Calu3 (cell line): ENCODE measurements around the gene PRDM8. TPM values are rescaled to one million over a fixed set of nuclear protein-coding genes. Genes with fewer than 3 reads are reported as not detected.
"Not testable (repeated sequence)": the region's sequence is repeated elsewhere in the genome, so short reads cannot be mapped to it uniquely, and the experiment has no call there.

Source experiments
- BruUV-seq: library from RNA; stranded (reverse); fragments of 400-500 nt; replicated peaks from 2 replicates; lab custom pipeline; 2021; lab: Mats Ljungman, UMichigan
- CTCF ChIA-PET: fragments of 300-600 bp; sonication (Branson Sonifier 250); formaldehyde crosslinking; loops from one replicate; lab custom pipeline; 2022; ENCODE audit warnings: antibody characterized with exemption; lab: Charles Lee
- DNase-seq: peaks from one replicate; pipeline ENCODE4 v3.0.0; 2022
- H3K27ac Mint-ChIP-seq: one replicate; pipeline ENCODE4 v1.8.0; 2022; ENCODE audit warnings: mixed read lengths; ENCODE audit not compliant: unreplicated experiment
- H3K27me3 Mint-ChIP-seq: one replicate; pipeline ENCODE4 v1.8.0; 2022; ENCODE audit warnings: mixed read lengths; ENCODE audit not compliant: unreplicated experiment
- H3K36me3 Mint-ChIP-seq: one replicate; pipeline ENCODE4 v1.8.0; 2022; ENCODE audit warnings: mild to moderate bottlenecking, moderate library complexity, mixed read lengths; ENCODE audit not compliant: insufficient read depth, unreplicated experiment
- H3K4me1 Mint-ChIP-seq: one replicate; pipeline ENCODE4 v1.8.0; 2022; ENCODE audit warnings: mild to moderate bottlenecking, low read depth, mixed read lengths; ENCODE audit not compliant: unreplicated experiment
- H3K4me3 Mint-ChIP-seq: one replicate; pipeline ENCODE4 v1.8.0; 2022; ENCODE audit warnings: mild to moderate bottlenecking, low read depth, moderate library complexity, mixed read lengths; ENCODE audit not compliant: unreplicated experiment
- H3K9me3 Mint-ChIP-seq: one replicate; pipeline ENCODE4 v1.8.0; 2022; ENCODE audit warnings: low read depth, mixed read lengths; ENCODE audit not compliant: unreplicated experiment
- intact Hi-C: fragments of 100-400 bp; cut with micrococcal nuclease; formaldehyde crosslinking; loops from one replicate; pipeline ENCODE4 v1.10.0; 2022; ENCODE audit not compliant: unreplicated experiment
- total RNA-seq: library from RNA; stranded (reverse); gene quantifications from 2 replicates; pipeline ENCODE4 v1.2.3, GENCODE V29; 2022
- TF ChIP-seq, protein P1 (sequence below): fragments of 200-600 bp; IDR thresholded peaks from one replicate; pipeline ENCODE4 v1.8.0; 2022; ENCODE audit warnings: antibody characterized with exemption; ENCODE audit not compliant: unreplicated experiment

The PRDM8 gene
- total RNA-seq, 1 experiment from 2014 or later, result 1.8 TPM

DNA sequence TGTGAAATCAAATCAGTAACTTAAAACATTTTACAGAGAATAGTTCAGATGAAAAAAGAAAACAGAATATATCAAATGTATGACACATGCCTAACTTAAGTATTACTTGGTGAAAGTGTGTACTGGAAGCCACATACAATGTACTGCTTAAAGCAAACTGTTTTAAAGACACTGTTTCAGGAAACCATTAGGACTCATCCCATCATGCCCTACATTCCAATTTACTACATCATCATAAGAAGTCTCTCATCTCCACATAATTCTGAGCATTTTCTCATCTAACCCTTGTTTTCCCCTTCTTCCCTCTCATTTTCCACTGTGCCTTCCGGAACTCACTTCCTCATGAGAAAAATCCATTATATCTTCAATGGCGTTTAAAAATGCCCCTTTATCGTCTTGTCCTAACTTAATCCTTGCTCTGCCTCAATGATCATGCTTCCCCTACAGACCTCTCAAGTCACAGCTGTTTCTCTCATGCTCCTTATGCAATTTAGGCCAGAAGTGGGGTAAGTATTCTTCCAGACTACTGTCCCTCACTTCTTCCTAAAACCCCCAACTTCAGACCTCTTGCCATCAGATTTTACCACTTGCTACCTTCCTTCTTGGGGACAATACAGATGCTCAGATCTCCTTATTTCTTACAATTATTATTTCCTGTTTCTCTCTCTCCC, 42.3 kb downstream of the PRDM8 start:
- peaks cover 10% of the 10 kb centered on the region for H3K4me1 Mint-ChIP-seq
- CTCF ChIA-PET, result no interaction called here
- TF ChIP-seq, protein P1, sequence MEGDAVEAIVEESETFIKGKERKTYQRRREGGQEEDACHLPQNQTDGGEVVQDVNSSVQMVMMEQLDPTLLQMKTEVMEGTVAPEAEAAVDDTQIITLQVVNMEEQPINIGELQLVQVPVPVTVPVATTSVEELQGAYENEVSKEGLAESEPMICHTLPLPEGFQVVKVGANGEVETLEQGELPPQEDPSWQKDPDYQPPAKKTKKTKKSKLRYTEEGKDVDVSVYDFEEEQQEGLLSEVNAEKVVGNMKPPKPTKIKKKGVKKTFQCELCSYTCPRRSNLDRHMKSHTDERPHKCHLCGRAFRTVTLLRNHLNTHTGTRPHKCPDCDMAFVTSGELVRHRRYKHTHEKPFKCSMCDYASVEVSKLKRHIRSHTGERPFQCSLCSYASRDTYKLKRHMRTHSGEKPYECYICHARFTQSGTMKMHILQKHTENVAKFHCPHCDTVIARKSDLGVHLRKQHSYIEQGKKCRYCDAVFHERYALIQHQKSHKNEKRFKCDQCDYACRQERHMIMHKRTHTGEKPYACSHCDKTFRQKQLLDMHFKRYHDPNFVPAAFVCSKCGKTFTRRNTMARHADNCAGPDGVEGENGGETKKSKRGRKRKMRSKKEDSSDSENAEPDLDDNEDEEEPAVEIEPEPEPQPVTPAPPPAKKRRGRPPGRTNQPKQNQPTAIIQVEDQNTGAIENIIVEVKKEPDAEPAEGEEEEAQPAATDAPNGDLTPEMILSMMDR, result no peak
- BruUV-seq, result no TSS peak
- H3K4me3 Mint-ChIP-seq, result no peak overlapping the region
- no peak overlapping the region for H3K27ac Mint-ChIP-seq
- DNase-seq, result no peak
- no peaks in the 10 kb centered on the region for H3K9me3 Mint-ChIP-seq
- H3K27me3 Mint-ChIP-seq, result no peaks in the 10 kb centered on the region
- no peaks in the 10 kb centered on the region for H3K36me3 Mint-ChIP-seq
- intact Hi-C loops, result no loop called here

DNA sequence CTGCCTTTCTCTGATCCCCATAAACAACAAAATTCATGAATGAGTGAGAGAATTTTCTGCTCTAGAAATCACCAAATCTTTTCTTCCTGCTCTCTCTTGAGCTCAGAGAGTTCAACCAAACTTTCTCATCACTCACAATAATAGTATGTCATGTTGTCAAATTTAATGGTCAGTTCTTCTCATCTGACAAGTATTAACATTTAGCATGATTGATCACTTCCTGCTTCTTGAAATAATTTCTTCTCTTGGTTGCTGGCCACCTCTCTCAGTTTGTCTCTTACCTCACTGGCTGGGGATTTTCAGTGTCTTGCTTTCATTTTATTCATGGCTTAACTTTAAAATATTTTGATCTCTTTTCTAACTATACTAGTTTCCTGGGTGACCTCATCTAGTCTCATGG, 43.7 kb downstream of the PRDM8 start:
- TF ChIP-seq, protein P1, result no peak
- Mint-ChIP-seq H3K27ac (no peak overlapping the region), H3K4me1 (peaks cover 4% of the 10 kb centered on the region), H3K36me3 (no peaks in the 10 kb centered on the region), H3K9me3 (no peaks in the 10 kb centered on the region), H3K27me3 (no peaks in the 10 kb centered on the region), H3K4me3 (no peak overlapping the region)
- intact Hi-C loops, result no loop called here
- no peak for DNase-seq
- CTCF ChIA-PET, result no interaction called here
- BruUV-seq, result no TSS peak

DNA sequence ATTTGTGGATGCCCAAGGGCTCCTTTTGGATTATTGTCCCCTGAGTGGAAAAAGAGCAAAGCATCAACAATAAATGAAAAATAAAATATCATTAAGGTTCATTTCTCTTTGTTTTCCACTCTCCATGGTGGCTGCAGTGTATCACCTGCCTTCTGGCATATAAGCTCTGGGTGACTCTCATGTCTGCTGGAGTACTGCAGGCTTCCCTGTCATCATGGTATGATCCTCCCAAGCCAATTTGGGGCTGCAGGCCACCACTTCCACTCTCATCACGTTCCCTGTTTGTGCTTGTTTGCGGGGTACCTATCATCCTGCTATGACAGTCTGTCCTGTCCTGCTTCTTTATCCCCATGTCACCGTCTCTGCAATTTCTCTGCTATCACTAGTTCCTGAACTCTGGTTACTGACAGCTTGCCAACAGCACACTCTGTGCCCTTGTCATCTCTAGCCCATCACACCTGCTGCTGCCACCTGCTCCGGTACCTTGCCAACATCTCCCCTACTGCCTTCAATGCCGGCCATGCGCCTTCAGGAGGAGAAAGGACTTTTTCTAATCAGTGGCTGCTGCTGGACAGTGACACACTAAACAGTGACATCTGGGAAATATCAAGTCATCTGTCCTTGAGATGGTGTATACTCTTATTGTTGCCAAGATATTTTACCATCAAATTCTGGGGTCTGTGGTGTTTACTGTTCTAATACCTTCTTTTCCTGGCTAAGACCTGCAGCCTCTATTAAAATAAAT, 46.1 kb downstream of the PRDM8 start:
- Mint-ChIP-seq H3K36me3 (no peaks in the 10 kb centered on the region), H3K4me1 (no peaks in the 10 kb centered on the region), H3K27me3 (no peaks in the 10 kb centered on the region), H3K27ac (no peak overlapping the region), H3K4me3 (no peak overlapping the region), H3K9me3 (no peaks in the 10 kb centered on the region)
- no TSS peak for BruUV-seq
- no peak for DNase-seq
- intact Hi-C loops, result no loop called here
- TF ChIP-seq, protein P1, result no peak
- CTCF ChIA-PET, result no interaction called here

DNA sequence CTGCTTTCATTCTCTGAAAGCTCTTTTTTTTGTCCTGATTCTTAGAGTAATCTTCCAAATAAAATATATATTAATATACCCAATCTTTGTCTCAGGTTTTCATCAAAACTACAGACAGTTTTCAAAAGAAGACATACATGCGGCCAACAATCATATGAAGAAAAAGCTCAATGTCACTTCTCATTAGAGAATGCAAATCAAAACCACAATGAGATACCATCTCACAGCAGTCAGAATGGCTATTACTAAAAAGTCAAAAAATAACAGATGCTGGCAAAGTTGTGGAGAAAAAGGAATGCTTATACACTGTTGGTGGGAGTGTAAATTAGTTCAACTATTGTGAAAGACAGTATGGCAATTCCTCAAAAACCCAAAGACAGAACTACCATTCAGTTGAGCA, 50.2 kb downstream of the PRDM8 start:
- not testable (repeated sequence) for H3K27me3 Mint-ChIP-seq

DNA sequence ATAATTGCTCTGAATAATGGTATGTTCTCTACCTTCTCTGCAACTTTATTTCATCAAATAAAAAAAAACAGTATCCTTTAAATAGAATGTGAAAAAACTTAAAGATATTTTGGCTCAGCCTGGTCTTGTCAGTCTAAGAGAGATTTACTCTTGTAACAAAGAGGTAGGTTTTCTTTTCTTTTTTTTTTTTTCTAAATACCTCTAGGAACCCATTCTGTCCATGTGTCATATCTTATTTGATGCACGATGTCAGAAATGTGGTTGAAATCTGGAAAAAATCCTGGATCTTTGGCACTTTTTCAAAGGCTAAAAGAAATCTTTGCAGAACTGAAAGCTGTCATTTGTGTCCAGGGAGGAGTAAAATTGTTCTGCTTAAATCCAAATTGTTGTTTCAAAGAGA, 51.8 kb downstream of the PRDM8 start:
- Mint-ChIP-seq H3K9me3 (no peaks in the 10 kb centered on the region), H3K27ac (no peak overlapping the region), H3K4me3 (no peak overlapping the region), H3K4me1 (no peaks in the 10 kb centered on the region), H3K27me3 (no peaks in the 10 kb centered on the region), H3K36me3 (no peaks in the 10 kb centered on the region)
- no peak for DNase-seq
- CTCF ChIA-PET, result interaction anchor here (0.7 kb wide), 1 partner anchor 84 kb away, joined by 5 read pairs; no protein-coding TSS in a partner anchor
- TF ChIP-seq, protein P1, result no peak
- intact Hi-C loops, result no loop called here
- no TSS peak for BruUV-seq

More for the DNA sequence above, 50.2 kb downstream of the PRDM8 start:
- H3K4me3 Mint-ChIP-seq, H3K4me1 Mint-ChIP-seq, H3K9me3 Mint-ChIP-seq, H3K36me3 Mint-ChIP-seq, BruUV-seq, H3K27ac Mint-ChIP-seq, intact Hi-C loops, CTCF ChIA-PET, DNase-seq: not testable (repeated sequence)
